Common myeloid progenitor, CD34-positive (primary cell): ENCODE results near the gene NPM1.

ENCODE experiments used
- CTCF ChIA-PET: fragments of 350-600 bp; sonication (Branson Sonifier 250); formaldehyde crosslinking; loops from one replicate; lab custom pipeline; 2021; ENCODE audit warnings: antibody characterized with exemption; lab: Charles Lee
- POLR2A ChIA-PET: fragments of 350-600 bp; sonication (Branson Sonifier 250); formaldehyde crosslinking; loops from one replicate; lab custom pipeline; 2021; ENCODE audit warnings: antibody characterized with exemption; lab: Charles Lee
- DNase-seq, 3 donors: peaks; one replicate each; pipeline versions ENCODE4 v3.0.0 to v3.0.0-alpha.2; 2013
- H3K27ac ChIP-seq, 2 experiments: 1 replicate in 1 of 2; 2 replicates in 1 of 2; pipeline ENCODE4 v1.7.0; 2013; ENCODE audit warnings: inconsistent platforms in 2 of 2, low read length in 2 of 2, mild to moderate bottlenecking in 2 of 2, low read depth in 1 of 2, moderate library complexity in 1 of 2; ENCODE audit not compliant: severe bottlenecking in 2 of 2, insufficient read depth in 1 of 2, poor library complexity in 1 of 2
- H3K27me3 ChIP-seq, 5 experiments: replicated peaks in 2 of 5; 1 replicate in 3 of 5; 2 replicates in 2 of 5; pipeline versions ENCODE4 v1.6.1 to v1.7.0; 2013; ENCODE audit warnings: low read length in 4 of 5, mild to moderate bottlenecking in 2 of 5, moderate library complexity in 2 of 5, inconsistent platforms in 1 of 5; ENCODE audit not compliant: insufficient read depth in 5 of 5, control insufficient read depth in 4 of 5
- H3K36me3 ChIP-seq, 4 experiments: 1 replicate in 2 of 4; 2 replicates in 2 of 4; pipeline versions ENCODE4 v1.6.1 to v1.7.0; 2013; ENCODE audit warnings: low read length in 3 of 4, control low read depth in 1 of 4, mild to moderate bottlenecking in 1 of 4; ENCODE audit not compliant: control insufficient read depth in 4 of 4, insufficient read depth in 4 of 4
- H3K4me1 ChIP-seq, 4 experiments: 1 replicate in 3 of 4; 2 replicates in 1 of 4; pipeline versions ENCODE4 v1.6.1 to v1.7.1; 2013; ENCODE audit warnings: low read length in 3 of 4, mild to moderate bottlenecking in 3 of 4, control low read depth in 1 of 4, inconsistent platforms in 1 of 4, moderate library complexity in 1 of 4; ENCODE audit not compliant: control insufficient read depth in 4 of 4, insufficient read depth in 4 of 4; ENCODE audit errors: control extremely low read depth in 1 of 4
- H3K4me3 ChIP-seq, 7 experiments: 1 replicate in 4 of 7; 2 replicates in 3 of 7; pipeline versions ENCODE4 v1.5.1 to v1.7.0; 2013; ENCODE audit warnings: mild to moderate bottlenecking in 7 of 7, low read length in 6 of 7, moderate library complexity in 6 of 7, inconsistent platforms in 2 of 7, low read depth in 2 of 7, control low read depth in 1 of 7; ENCODE audit not compliant: insufficient read depth in 4 of 7, control insufficient read depth in 1 of 7; ENCODE audit errors: extremely low read depth in 1 of 7
- H3K9me3 ChIP-seq, 5 experiments: 1 replicate in 4 of 5; 2 replicates in 1 of 5; pipeline versions ENCODE4 v1.6.1 to v1.7.1; 2013; ENCODE audit warnings: low read length in 4 of 5, mild to moderate bottlenecking in 2 of 5, inconsistent platforms in 1 of 5, low read depth in 1 of 5, moderate library complexity in 1 of 5; ENCODE audit not compliant: control insufficient read depth in 4 of 5, insufficient read depth in 2 of 5; ENCODE audit errors: control extremely low read depth in 1 of 5
- WGBS: methylation state at CpG from one replicate; pipeline ENCODE4 v1.1.5; 2013; ENCODE audit not compliant: insufficient coverage; 5-methylcytosine and 5-hydroxymethylcytosine counted together

NPM1 gene

DNA sequence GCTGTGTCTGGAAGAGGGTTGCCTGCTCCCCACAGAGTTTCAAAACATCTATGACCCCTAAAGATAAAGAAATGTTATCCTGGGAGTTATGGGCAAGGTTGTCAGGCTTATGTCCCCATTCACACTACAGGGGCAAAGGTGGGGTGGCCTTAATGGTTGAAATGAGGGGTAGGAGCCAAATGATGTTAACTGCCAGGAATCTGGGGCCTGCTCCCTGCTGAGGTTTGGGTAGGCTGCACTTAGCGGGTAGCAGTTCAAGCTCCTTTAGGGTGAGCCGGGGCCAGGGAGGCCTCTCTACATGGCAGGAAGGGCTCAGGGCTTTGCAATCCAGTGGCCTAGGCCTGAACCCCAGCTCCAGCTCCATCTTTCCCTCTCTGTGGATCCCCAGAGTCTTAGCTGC, 34.8 kb downstream of the NPM1 start:
- no peaks in the 10 kb centered on the region for H3K9me3 ChIP-seq
- POLR2A ChIA-PET: interaction anchor here (0.8 kb wide), 1 partner anchor 212 kb away, joined by 3 read pairs; no protein-coding TSS in a partner anchor
- 100% methylated on average over 2 of the region's 2 CpGs for WGBS
- no peaks in the 10 kb centered on the region for H3K36me3 ChIP-seq
- no peak overlapping the region for H3K27ac ChIP-seq
- H3K27me3 ChIP-seq: peaks cover 0 to 25% (median 10%) of the 10 kb centered on the region in 5 experiments
- CTCF ChIA-PET: interaction anchor here (1.5 to 7.2 kb wide), 2 partner anchors 57 to 485 kb away, joined by 3 to 118 read pairs; no protein-coding TSS in a partner anchor
- H3K4me1 ChIP-seq: peaks cover 0 to 28% (median 25%) of the 10 kb centered on the region in 4 experiments
- no peak overlapping the region for H3K4me3 ChIP-seq
- no peak for DNase-seq

DNA sequence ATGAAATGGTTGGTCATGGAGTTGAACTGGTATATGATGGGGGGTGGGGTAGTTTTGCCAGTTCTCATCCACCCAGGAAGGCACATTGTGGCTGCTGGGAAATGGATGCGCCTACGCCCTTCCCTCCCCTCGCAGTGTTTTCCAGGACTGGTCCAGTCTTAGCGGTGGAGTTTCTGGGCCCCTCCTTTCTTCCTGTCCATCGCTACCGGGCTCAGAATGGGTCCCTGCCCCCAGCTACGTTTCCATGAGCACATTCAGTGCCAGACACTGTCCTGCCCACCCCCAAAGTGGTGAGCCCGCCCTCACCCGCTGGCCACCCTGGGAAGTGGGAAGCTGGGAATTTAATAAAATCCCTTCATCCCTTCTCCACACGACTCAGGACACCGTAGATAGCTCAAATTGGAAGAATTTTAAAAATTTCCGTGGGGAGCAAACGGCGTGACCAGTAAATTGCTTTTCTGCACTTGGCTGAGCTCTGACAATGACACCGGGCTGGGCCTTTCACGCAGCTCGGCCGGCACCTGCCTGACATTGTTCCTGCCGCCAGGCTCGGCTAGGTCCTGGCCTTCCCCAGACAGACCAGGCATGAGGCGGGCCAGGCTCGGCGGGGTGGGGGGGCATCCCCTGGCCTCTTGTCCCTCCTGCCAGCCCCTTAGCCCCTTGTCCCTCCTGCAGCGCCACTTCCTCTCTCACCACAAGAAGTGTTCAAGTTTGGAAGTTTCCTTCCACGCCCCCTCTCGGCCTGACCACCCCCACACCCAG, 35.4 kb downstream of the NPM1 start:
- ChIA-PET CTCF (interaction anchor here (1.0 to 7.2 kb wide), 3 partner anchors 9 to 484 kb away, joined by 3 to 118 read pairs (median 3); no protein-coding TSS in a partner anchor), POLR2A (interaction anchor here (0.5 to 0.8 kb wide), 2 partner anchors 128 to 211 kb away, joined by 3 read pairs; no protein-coding TSS in a partner anchor)
- Histone ChIP-seq H3K4me1 (peaks cover 0 to 28% (median 25%) of the 10 kb centered on the region in 4 experiments), H3K27me3 (peaks cover 0 to 25% (median 10%) of the 10 kb centered on the region in 5 experiments), H3K9me3 (no peaks in the 10 kb centered on the region), H3K36me3 (no peaks in the 10 kb centered on the region), H3K27ac (no peak overlapping the region), H3K4me3 (no peak overlapping the region)
- DNase-seq: no peak
- 90% methylated on average over 15 of the region's 26 CpGs for WGBS

DNA sequence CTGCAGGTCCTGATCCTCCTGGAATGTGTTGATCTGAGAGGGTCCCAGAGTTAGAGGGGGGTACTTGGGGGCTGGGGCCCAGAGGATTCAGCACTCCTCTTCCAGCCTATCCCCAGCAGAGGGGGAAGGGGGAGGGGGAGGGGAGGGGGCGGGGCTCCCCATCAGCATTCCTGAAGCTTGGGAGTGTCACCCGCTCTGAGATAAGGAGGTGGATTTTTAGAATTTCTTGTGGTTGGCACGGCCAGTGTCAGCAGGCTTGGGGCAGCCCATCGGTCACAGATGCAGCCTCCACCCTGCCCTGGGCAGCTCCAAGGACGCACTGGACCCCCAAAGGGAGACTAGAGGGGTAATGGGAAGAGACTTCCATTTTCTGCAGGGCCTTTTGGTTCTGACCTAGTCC, 37.1 kb downstream of the NPM1 start:
- H3K4me1 ChIP-seq: peaks cover 0 to 15% (median 12%) of the 10 kb centered on the region in 4 experiments
- ChIA-PET POLR2A (no interaction called here), CTCF (no interaction called here)
- no peaks in the 10 kb centered on the region for H3K9me3 ChIP-seq
- H3K27ac ChIP-seq: no peak overlapping the region
- H3K27me3 ChIP-seq: peaks cover 0 to 21% (median 10%) of the 10 kb centered on the region in 5 experiments
- WGBS: 86% methylated on average over 2 of the region's 5 CpGs
- no peaks in the 10 kb centered on the region for H3K36me3 ChIP-seq
- H3K4me3 ChIP-seq: no peak overlapping the region
- no peak for DNase-seq

DNA sequence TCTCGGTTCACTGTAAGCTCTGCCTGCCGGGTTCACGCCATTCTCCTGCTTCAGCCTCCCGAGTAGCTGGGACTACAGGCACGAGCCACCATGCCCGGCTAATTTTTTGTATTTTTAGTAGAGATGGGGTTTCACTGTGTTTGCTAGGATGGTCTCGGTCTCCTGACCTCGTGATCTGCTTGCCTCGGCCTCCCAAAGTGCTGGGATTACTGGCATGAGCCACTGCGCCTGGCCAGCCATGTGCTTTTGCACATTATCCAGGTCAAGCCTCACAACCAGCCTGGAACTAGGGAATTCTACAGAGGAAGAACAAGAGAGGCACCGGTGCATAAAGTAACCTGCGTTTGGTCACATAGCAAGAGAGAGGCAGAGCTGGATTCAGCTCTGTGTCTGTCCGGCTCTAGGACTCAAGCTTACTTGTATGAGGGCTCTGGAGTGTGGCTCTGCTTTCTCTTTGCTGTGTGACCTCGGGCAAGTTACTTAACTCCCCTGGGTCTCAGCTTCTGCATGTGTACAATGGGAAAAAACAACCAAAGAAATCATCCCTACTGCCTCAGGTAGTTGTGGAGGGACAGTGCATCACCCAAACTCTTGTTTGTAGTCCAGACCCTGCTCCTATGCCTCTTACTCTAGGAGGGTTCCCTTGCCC, 38.1 kb downstream of the NPM1 start:
- H3K36me3 ChIP-seq: no peaks in the 10 kb centered on the region
- H3K4me3 ChIP-seq: no peak overlapping the region
- no peaks in the 10 kb centered on the region for H3K9me3 ChIP-seq
- WGBS: 97% methylated on average over 7 of the region's 14 CpGs
- H3K4me1 ChIP-seq: peaks cover 0 to 5% (median 4%) of the 10 kb centered on the region in 4 experiments
- POLR2A ChIA-PET: no interaction called here
- H3K27me3 ChIP-seq: peaks cover 0 to 15% (median 10%) of the 10 kb centered on the region in 5 experiments
- no peak overlapping the region for H3K27ac ChIP-seq
- CTCF ChIA-PET: no interaction called here
- DNase-seq: no peak

DNA sequence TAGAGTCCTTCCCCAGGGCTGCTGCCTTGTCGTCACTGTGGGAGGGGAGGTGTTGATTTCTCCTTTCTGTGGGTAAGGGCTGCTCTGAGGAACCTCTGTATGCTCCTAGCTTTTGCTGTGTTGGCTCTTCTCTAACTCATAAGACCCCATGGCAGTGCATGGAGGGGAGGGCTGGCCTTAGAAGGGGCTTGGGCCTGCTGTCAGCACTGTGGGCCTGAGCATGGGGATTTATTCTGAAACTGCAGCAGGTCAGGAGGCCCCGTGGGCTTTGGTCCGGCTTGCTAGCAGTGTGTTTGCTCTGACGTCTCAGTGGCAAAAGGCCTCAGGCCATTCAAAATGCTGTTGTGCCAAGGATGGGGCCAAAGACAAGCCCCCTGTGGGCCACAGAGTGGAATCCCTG, 38.6 kb downstream of the NPM1 start:
- Histone ChIP-seq H3K27ac (no peak overlapping the region), H3K4me1 (no peaks in the 10 kb centered on the region), H3K4me3 (no peak overlapping the region), H3K36me3 (no peaks in the 10 kb centered on the region), H3K9me3 (no peaks in the 10 kb centered on the region), H3K27me3 (peaks cover 0 to 9% (median 8%) of the 10 kb centered on the region in 5 experiments)
- CTCF ChIA-PET: no interaction called here
- POLR2A ChIA-PET: no interaction called here
- WGBS: 97% methylated on average over 3 of the region's 4 CpGs
- no peak for DNase-seq

DNA sequence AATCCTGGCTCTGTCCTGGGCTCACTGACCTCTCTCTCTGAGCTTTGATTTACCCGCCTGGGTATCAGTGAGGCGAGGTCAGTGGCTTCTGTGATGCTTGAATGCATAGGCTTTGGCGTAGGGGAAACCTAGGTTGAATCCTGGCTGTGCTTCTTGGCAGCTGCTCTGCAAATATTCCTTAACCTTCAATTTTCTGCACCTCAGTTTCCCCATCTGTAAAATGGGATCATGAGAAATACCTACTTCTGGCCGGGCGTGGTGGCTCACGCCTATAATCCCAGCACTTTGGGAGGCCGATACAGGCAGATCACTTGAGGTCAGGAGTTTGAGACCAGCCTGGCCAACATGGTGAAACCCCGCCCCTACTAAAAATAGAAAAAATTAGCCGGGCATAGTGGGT, 39.0 kb downstream of the NPM1 start:
- POLR2A ChIA-PET: no interaction called here
- H3K27ac ChIP-seq: no peak overlapping the region
- no peaks in the 10 kb centered on the region for H3K36me3 ChIP-seq
- H3K27me3 ChIP-seq: peaks cover 0 to 7% (median 4%) of the 10 kb centered on the region in 5 experiments
- DNase-seq: no peak
- H3K4me1 ChIP-seq: no peaks in the 10 kb centered on the region
- 100% methylated on average over 8 of the region's 9 CpGs for WGBS
- H3K4me3 ChIP-seq: no peak overlapping the region
- H3K9me3 ChIP-seq: no peaks in the 10 kb centered on the region
- CTCF ChIA-PET: no interaction called here
